ENCODE data around the gene RAB27A.

The RAB27A gene

GRCh38 chr15:55238877-55239276 lies 50.7 kb downstream of the RAB27A start:
- Histone ChIP-seq H3F3A (ENCODE audit: control insufficient read depth, insufficient read depth) (no peaks in the 10 kb centered on the region), H3K4me2 (ENCODE audit: low read length) (no peak overlapping the region), H3K27me3 (ENCODE audit: control insufficient read depth, low read length) (no peaks in the 10 kb centered on the region), H4K20me1 (ENCODE audit: control insufficient read depth, insufficient read depth, low read depth, low read length) (no peaks in the 10 kb centered on the region), H3K27ac (ENCODE audit: low read depth, low read length) (no peak overlapping the region), H3K9me2 (replicated peaks; ENCODE audit: control insufficient read depth, low read length) (no peaks in the 10 kb centered on the region), H3K9me3 (ENCODE audit: control insufficient read depth, insufficient read depth, low read length) (no peaks in the 10 kb centered on the region), H3K4me3 (ENCODE audit: low read length) (no peak overlapping the region), H3K79me2 (ENCODE audit: control insufficient read depth, low read length) (no peaks in the 10 kb centered on the region), H3K36me3 (ENCODE audit: control insufficient read depth, low read length) (no peaks in the 10 kb centered on the region), H3K4me1 (ENCODE audit: control insufficient read depth, low read length) (no peaks in the 10 kb centered on the region)
- TF ChIP-seq EZH2phosphoT487 (IDR thresholded peaks at IDR 0.05; ENCODE audit: borderline replicate concordance, low read length) (no peak), CTCF (IDR thresholded peaks at IDR 0.05; ENCODE audit: low read depth, low read length, poor library complexity, severe bottlenecking) (no peak)

DNA sequence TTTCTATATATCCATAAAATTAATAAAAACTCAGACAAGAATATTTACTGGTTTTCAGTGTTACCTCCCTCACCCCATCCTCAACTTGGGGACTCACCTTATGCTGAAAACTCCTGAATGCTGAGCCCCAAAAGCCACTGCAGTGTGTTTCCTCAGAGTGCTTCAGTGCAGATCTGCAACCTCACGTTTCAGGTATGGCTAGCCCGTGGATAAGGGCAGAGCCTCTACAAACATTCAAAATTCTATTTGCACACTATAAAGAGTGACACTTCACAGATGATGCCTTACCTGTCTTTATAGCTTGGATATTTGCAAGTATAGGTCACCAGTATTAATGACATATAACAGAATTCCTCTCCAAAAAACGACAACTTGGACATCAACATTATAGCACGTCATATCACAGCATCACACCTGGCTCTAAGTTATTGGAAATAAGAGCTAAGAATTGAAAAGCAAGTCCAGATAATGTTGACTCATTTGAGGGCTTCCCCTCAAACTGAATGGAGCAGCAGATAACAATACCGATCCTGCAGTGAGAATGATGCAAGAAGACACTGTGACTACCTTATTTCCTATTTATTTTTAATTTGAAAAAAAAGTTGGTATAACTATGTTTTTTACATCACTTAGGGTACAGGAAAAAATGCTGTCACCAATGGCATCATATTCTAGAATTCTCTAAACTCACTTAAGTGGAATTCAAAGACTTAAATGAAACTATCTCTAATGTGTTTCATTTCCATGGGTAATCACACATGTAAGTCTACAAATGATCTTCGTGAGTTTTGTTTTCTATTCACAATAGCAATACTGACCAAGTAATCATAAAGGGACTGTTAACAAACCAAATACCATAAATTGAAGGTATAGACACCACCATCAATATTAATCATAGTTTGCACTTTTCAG lies 52.1 kb downstream of the RAB27A start:
- H3K27ac ChIP-seq (ENCODE audit: low read depth, low read length), result no peak overlapping the region
- no peaks in the 10 kb centered on the region for H3K9me3 ChIP-seq (ENCODE audit: control insufficient read depth, insufficient read depth, low read length)
- no peaks in the 10 kb centered on the region for H3K79me2 ChIP-seq (ENCODE audit: control insufficient read depth, low read length)
- H3K36me3 ChIP-seq (ENCODE audit: control insufficient read depth, low read length), result no peaks in the 10 kb centered on the region
- H3K4me1 ChIP-seq (ENCODE audit: control insufficient read depth, low read length), result no peaks in the 10 kb centered on the region
- H3K27me3 ChIP-seq (ENCODE audit: control insufficient read depth, low read length), result no peaks in the 10 kb centered on the region
- H3K9me2 ChIP-seq (replicated peaks; ENCODE audit: control insufficient read depth, low read length), result no peaks in the 10 kb centered on the region
- H3F3A ChIP-seq (ENCODE audit: control insufficient read depth, insufficient read depth), result no peaks in the 10 kb centered on the region
- no peaks in the 10 kb centered on the region for H4K20me1 ChIP-seq (ENCODE audit: control insufficient read depth, insufficient read depth, low read depth, low read length)
- TF ChIP-seq EZH2phosphoT487 (IDR thresholded peaks at IDR 0.05; ENCODE audit: borderline replicate concordance, low read length) (no peak), CTCF (IDR thresholded peaks at IDR 0.05; ENCODE audit: low read depth, low read length, poor library complexity, severe bottlenecking) (no peak)
- H3K4me2 ChIP-seq (ENCODE audit: low read length), result no peak overlapping the region
- H3K4me3 ChIP-seq (ENCODE audit: low read length), result no peak overlapping the region

GRCh38 chr15:55235546-55236036 lies 54.0 kb downstream of the RAB27A start:
- Histone ChIP-seq H3K4me2 (ENCODE audit: low read length) (no peak overlapping the region), H3K9me2 (replicated peaks; ENCODE audit: control insufficient read depth, low read length) (no peaks in the 10 kb centered on the region), H3K4me1 (ENCODE audit: control insufficient read depth, low read length) (no peaks in the 10 kb centered on the region), H3K9me3 (ENCODE audit: control insufficient read depth, insufficient read depth, low read length) (no peaks in the 10 kb centered on the region), H3K27ac (ENCODE audit: low read depth, low read length) (no peak overlapping the region), H3K27me3 (ENCODE audit: control insufficient read depth, low read length) (no peaks in the 10 kb centered on the region), H3K4me3 (ENCODE audit: low read length) (no peak overlapping the region), H3K79me2 (ENCODE audit: control insufficient read depth, low read length) (no peaks in the 10 kb centered on the region), H3F3A (ENCODE audit: control insufficient read depth, insufficient read depth) (no peaks in the 10 kb centered on the region), H4K20me1 (ENCODE audit: control insufficient read depth, insufficient read depth, low read depth, low read length) (no peaks in the 10 kb centered on the region), H3K36me3 (ENCODE audit: control insufficient read depth, low read length) (no peaks in the 10 kb centered on the region)
- TF ChIP-seq EZH2phosphoT487 (IDR thresholded peaks at IDR 0.05; ENCODE audit: borderline replicate concordance, low read length) (no peak), CTCF (IDR thresholded peaks at IDR 0.05; ENCODE audit: low read depth, low read length, poor library complexity, severe bottlenecking) (no peak)
